GM19463 (cell line): Measurements from ENCODE around the gene ARPP21.

ENCODE experiments used
- ATAC-seq: cut with Tn5 transposase; IDR thresholded peaks from one replicate; pipeline ENCODE4 v1.9.1; 2021; ENCODE audit warnings: mild to moderate bottlenecking, moderate library complexity; ENCODE audit not compliant: unreplicated experiment

The ARPP21 gene

DNA sequence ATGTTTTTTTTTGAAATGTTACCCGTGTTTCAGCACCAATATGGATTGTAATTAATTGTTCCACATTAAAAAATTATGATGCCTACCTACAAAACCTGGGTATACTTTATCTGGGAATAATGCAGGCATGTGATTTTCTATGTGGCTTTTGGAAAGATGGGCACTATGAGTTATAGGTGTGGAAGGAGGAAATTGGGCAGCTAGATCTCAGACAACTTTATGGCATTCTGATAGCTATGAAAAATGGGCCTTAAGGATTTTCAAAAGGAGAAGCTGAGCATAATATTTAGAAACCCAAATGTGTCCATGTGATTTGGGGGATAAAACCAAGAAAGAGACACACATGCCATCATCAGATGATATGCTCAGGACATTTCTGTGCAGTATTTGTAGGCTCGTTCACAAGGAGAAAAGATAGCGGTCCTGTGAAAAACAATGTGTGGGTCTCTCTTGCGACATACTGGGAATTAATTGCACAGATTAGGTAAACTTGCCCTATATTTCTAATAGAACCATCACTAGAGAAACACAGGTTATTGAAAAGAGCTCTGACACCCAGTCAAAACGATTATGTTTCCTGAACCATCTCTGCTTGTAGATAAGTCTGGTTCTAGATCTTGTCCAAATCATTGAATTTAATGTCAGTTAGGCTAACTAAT lies 35.3 kb downstream of the ARPP21 start:
- ATAC-seq: no peak

DNA sequence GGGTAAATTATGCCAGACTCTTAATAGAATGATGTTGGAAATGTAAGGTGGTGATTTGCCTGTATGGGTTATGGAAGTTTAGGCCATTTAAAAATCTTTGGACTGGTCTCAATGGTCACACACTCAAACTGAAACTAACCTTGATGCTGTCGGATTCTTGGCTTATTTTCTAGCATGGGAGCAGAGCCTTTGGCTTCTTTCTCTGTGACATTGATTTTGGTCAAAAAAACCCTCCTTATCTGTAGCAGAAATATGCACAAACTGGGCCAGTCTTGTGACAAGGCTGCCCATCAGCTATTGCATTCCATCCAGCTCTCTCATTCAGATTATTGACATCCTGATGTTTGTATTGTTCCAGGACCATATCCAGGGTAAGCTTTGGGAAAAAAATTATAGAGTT lies 35.9 kb downstream of the ARPP21 start:
- ATAC-seq: no peak

- ATAC-seq: no peak
Measured at GRCh38 chr3:35675621-35676020, 36.3 kb downstream of the ARPP21 start.

- no peak for ATAC-seq
Measured at GRCh38 chr3:35677797-35678196, 38.5 kb downstream of the ARPP21 start.

GRCh38 chr3:35678643-35679161 lies 39.4 kb downstream of the ARPP21 start:
- no peak for ATAC-seq

- ATAC-seq: no peak
Measured at GRCh38 chr3:35679409-35680080, 40.2 kb downstream of the ARPP21 start.

DNA sequence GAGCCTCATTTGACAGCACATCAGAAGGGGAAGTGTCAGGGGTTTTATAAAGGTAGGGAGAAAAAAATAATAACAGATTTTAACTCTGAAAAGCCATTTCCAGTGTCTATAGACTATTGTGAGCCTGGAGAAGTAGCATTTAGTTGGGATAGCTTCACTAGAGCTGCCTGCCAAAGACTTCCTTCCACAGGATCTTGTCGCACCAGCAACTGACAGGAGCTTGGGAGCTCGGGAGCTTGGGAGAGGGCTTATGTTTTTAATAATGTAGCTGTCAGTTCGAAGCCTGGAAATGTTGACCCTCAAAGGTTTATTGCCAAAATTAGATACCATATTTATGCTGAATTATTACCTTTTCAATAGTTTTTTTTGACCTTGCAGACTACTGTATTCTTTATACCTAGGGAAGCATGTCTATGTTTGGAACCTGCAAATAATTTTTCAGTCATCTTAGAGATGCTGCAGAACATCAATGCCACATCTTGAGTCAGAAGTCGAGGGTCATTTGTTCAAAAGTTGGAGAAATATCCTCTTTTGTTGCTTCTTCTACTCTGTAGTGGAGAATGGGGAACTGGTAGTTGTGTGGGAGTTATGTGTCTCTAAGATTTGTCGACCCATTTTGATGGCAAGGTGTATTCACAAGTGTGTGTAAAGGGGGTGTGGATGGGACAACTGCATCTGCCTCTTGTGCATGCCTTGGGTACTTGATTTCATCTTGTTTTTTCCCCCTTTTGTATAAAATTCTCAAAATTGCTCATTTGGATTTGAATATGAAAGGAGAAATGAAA lies 41.7 kb downstream of the ARPP21 start:
- ATAC-seq: no peak

- no peak for ATAC-seq
Measured at GRCh38 chr3:35685153-35685552, 45.8 kb downstream of the ARPP21 start.

DNA sequence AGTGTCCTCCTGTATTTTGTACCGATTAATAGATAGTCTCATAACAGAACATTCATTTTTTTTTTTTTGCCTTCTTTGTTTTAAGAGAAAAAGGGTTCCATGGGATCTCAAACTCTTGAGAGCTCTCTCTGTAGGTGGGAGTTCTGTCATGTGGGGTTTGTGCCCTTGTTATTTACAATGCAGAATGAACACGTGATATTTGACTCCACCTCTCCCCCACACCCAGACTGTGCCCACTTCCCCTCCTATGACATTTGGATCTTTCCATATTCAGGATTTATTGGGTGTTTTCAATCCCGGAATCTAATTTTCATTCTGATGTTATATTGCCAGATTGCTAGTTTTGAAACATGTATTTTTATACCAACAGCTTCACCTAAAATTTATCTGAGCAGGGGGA lies 49.5 kb downstream of the ARPP21 start:
- ATAC-seq: no peak

GRCh38 chr3:35690271-35690670 lies 50.9 kb downstream of the ARPP21 start:
- ATAC-seq: no peak

DNA sequence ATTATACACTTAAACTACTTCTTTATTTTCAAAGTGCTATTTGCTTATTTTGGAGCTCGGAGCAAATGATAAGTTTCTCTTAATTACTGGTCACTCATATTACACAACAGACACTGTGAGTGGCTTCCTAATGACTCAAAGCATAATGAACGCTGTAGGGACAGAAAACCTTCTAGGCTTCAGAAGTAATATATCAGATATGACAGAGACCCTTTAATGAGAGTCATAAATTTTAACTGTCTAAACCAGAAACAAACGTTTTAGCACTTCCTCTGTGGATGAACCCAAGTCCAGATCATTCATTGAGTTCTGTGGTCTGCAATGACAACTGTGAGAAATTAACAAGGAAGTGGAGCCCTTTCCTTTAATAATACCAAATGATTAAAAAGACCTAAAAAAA lies 66.6 kb downstream of the ARPP21 start:
- ATAC-seq: no peak

DNA sequence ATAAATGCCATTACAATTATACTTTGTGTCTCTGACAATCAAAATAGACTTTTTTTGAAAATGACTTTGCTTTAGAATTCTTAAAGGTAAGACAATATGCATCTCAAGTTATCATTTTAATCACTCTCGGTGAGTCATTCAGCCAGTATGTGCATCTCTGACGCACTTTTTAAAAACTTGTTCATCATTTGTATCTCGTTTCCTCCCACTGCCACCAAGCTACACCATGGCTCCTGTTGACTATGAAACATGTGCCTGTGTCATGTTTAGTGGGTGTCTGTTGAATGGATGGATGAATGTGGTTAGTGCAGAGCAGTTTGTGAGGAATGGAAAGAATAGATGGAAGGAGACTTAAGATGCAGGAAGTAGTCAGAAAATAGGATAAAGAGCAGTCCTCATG lies 68.6 kb downstream of the ARPP21 start:
- no peak for ATAC-seq

DNA sequence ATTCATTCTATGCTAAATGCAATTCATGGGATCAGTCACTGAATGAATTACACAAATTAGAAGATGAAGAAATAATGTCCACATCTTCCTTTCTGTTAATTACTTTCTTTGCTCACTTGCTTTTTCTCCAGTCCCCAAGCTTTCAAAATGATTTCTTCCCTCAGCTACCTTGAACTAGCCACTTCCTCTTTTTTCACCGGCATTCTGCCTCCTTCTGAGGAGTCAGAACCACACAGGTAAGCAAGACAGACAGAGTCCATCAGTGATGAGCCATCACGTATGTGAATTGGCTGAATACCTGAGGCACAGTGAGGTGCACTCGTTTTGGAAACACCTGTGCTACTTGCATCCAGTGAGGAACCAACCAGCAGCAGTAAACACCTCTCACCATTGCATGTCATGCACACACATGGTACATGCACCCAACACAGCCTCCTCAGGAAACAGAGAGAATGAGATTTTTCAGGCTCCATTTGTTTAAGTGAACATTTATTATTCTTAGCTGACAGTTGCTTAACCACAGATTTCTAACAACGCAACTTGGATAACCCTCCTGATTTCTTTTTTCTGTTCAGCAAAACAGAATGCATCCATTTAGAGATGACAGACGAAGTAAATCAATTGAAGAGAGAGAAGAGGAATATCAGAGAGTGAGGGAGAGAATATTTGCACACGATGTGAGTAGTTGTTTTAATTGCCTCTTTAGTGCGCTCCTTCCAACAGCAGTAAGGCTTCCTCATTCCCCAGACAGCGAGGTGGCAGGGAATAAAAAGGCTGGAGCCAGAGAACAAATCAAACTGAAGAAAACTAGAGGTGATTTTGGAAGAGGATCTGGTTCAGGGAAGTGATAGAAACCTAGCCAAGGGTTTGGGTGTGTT lies 69.3 kb downstream of the ARPP21 start:
- no peak for ATAC-seq

DNA sequence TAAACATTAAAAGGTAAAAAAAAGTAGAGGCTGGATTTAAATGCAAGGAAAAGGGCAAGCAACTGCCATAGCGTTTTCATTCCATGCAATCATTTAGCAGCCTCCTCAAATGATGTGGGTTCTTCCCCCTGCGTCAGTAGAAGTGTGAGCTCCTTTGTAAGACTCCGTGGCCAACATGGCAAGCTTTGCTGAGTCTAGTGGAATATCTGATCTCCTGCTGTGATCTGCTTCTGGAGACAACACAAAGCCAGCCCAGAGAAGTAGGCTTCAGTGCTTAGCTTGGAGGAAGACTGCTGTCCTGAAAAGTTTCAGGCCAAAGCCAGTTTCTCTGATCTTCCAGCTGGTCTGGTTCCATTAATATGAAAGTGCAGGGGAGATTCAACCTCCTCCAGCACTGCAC lies 70.4 kb downstream of the ARPP21 start:
- no peak for ATAC-seq

GRCh38 chr3:35710554-35710953 lies 71.2 kb downstream of the ARPP21 start:
- no peak for ATAC-seq

- no peak for ATAC-seq
Measured at GRCh38 chr3:35718921-35719320, 79.6 kb downstream of the ARPP21 start.

- ATAC-seq: no peak
Measured at GRCh38 chr3:35721628-35722027, 82.3 kb downstream of the ARPP21 start.

DNA sequence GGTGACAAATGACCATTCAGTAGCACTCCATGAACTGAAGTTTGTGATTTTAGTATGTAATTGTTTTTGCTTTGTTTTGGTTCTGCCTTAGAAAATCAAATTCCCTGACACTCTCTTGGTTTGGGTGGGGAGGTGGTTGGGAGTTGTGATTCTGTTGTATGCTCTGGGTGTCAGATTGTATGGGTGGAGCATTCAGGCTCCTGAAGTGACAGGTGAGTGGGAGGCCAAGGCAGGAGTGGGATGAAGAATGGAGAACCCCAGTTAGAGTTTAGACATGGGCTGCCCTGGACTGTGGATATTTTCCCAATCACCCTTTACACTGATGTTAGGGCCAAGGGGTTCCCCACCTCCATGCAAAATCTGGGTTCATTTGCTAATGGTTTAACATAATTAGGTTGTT lies 83.6 kb downstream of the ARPP21 start:
- ATAC-seq: no peak

GRCh38 chr3:35723480-35724097 lies 84.3 kb downstream of the ARPP21 start:
- no peak for ATAC-seq

GRCh38 chr3:35724106-35724505 lies 84.8 kb downstream of the ARPP21 start:
- no peak for ATAC-seq
